ENCODE results near the gene KIAA1217. TPM values are rescaled to one million over a fixed set of nuclear protein-coding genes. Genes with fewer than 3 reads are reported as not detected.

Gene KIAA1217
- total RNA-seq, 1 experiment from 2014 or later, result 76.2 TPM

DNA sequence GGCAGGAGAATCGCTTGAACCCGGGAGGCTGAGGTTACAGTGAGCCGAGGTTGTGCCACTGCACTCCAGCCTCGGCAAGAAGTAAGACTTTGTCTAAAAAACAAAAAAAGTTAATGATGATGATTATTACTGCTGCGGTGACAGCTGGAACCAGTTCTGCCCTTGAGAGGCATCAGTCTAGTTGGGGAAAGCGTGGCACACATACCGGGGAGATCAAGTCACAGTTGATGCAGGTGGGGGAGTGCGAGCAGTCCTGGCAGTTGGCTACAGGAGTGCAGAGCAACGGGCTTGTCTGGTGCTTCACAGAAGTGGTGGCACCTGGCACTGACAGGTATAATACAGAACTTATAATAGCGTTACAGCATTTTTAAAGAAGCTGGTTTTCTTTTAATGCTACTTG lies 341.7 kb downstream of the KIAA1217 start:
- no TSS peak for BruUV-seq (replicated peaks)
- no peak for TF ChIP-seq EZH2 (IDR thresholded peaks at IDR 0.05; ENCODE audit: borderline replicate concordance, low read depth, low read length, poor library complexity, severe bottlenecking)
- TF ChIP-seq, protein P1, sequence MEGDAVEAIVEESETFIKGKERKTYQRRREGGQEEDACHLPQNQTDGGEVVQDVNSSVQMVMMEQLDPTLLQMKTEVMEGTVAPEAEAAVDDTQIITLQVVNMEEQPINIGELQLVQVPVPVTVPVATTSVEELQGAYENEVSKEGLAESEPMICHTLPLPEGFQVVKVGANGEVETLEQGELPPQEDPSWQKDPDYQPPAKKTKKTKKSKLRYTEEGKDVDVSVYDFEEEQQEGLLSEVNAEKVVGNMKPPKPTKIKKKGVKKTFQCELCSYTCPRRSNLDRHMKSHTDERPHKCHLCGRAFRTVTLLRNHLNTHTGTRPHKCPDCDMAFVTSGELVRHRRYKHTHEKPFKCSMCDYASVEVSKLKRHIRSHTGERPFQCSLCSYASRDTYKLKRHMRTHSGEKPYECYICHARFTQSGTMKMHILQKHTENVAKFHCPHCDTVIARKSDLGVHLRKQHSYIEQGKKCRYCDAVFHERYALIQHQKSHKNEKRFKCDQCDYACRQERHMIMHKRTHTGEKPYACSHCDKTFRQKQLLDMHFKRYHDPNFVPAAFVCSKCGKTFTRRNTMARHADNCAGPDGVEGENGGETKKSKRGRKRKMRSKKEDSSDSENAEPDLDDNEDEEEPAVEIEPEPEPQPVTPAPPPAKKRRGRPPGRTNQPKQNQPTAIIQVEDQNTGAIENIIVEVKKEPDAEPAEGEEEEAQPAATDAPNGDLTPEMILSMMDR (conservative IDR thresholded peaks at IDR 0.05; ENCODE audit: low read depth, low read length), result no peak
- H3K27me3 ChIP-seq (replicated peaks; ENCODE audit: insufficient read depth, low read depth, low read length, poor library complexity), result no peaks in the 10 kb centered on the region
- H3K27ac ChIP-seq (ENCODE audit: low read depth, low read length, poor library complexity, severe bottlenecking), result no peak overlapping the region
- ChIA-PET POLR2A (ENCODE audit: low non-redundant PET) (no interaction called here), CTCF (interaction anchor here (0.7 kb wide), 1 partner anchor 606 kb away, joined by 4 read pairs; no protein-coding TSS in a partner anchor)
- peaks cover 6% of the 10 kb centered on the region for H3K4me1 ChIP-seq (ENCODE audit: insufficient read depth, low read length, poor library complexity, severe bottlenecking)
- H3K9me3 ChIP-seq (ENCODE audit: low read depth, low read length, poor library complexity, severe bottlenecking), result no peaks in the 10 kb centered on the region
- H3K36me3 ChIP-seq (ENCODE audit: insufficient read depth, low read length, poor library complexity, severe bottlenecking), result peaks cover 8% of the 10 kb centered on the region
- intact Hi-C loops (cut with micrococcal nuclease; ENCODE audit: unreplicated experiment), result loop anchor here (10.0 kb wide), 1 partner anchor 1236 kb away; no protein-coding TSS in a partner anchor
- no peak overlapping the region for H3K4me3 ChIP-seq (ENCODE audit: low read depth, low read length, poor library complexity, severe bottlenecking)
- no peak for DNase-seq (ENCODE audit: low spot score)

DNA sequence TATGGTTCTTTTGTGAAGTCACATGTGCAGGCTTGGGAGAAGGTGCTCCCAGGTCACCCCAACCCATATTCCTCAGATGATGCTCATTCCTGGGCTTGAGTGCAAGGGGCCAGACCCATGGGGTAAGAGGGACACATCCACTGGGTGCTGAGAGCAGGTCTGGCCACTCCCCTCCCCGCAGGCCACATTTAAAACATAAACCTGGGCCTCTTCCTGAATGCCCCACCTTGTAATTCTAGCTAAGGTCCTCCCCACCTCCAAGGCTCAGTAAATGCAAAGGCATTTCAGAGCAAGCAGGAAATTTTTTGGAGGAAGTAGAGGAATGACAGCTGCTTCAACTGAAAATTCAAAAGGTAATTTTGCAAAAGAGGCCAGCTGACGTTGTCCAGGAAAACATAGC lies 342.2 kb downstream of the KIAA1217 start:
- Histone ChIP-seq H3K9me3 (ENCODE audit: low read depth, low read length, poor library complexity, severe bottlenecking) (no peaks in the 10 kb centered on the region), H3K27ac (ENCODE audit: low read depth, low read length, poor library complexity, severe bottlenecking) (no peak overlapping the region), H3K4me3 (ENCODE audit: low read depth, low read length, poor library complexity, severe bottlenecking) (no peak overlapping the region), H3K36me3 (ENCODE audit: insufficient read depth, low read length, poor library complexity, severe bottlenecking) (peaks cover 3% of the 10 kb centered on the region), H3K4me1 (ENCODE audit: insufficient read depth, low read length, poor library complexity, severe bottlenecking) (peaks cover 6% of the 10 kb centered on the region), H3K27me3 (replicated peaks; ENCODE audit: insufficient read depth, low read depth, low read length, poor library complexity) (no peaks in the 10 kb centered on the region)
- intact Hi-C loops (cut with micrococcal nuclease; ENCODE audit: unreplicated experiment), result loop anchor here (10.0 kb wide), 1 partner anchor 1236 kb away; no protein-coding TSS in a partner anchor
- no TSS peak for BruUV-seq (replicated peaks)
- POLR2A ChIA-PET (ENCODE audit: low non-redundant PET), result interaction anchor here (0.6 kb wide), 1 partner anchor 82 kb away, joined by 4 read pairs; no protein-coding TSS in a partner anchor
- TF ChIP-seq, protein P1 (conservative IDR thresholded peaks at IDR 0.05; ENCODE audit: low read depth, low read length), result no peak
- no peak for TF ChIP-seq EZH2 (IDR thresholded peaks at IDR 0.05; ENCODE audit: borderline replicate concordance, low read depth, low read length, poor library complexity, severe bottlenecking)
- CTCF ChIA-PET, result no interaction called here
- DNase-seq (ENCODE audit: low spot score), result no peak

DNA sequence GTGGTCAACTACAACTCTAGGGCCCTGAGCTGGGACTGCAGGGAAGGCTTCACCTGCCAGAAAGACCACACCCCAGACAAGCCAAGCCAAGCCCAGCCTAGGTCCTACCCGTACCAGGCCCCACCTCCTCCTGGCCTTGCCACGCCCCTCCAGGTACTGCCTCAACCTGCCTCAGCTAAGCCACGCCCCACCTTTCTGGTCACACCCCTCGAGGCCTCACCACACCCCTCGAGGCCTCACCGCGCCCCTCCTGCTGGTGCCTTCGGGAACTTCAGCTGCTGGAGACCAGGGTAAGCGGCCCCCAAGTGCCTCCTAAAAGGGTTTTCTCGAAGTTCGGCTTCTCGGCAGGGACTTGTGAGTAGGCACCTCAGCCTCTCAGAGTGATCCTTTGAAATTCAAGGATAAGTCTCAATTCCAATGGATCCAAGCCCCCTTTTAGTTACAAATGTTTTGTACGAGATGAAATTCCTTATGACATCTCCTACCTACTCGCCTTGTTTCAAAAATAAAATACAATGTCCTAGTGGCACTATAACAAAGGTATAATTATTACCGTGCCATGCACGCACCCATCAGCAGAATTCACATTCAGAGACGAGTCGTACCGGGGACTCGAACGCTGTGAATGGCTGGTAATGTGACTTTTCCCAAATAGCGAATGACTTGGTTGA lies 343.5 kb downstream of the KIAA1217 start:
- BruUV-seq (replicated peaks), result no TSS peak
- H3K9me3 ChIP-seq (ENCODE audit: low read depth, low read length, poor library complexity, severe bottlenecking), result no peaks in the 10 kb centered on the region
- H3K36me3 ChIP-seq (ENCODE audit: insufficient read depth, low read length, poor library complexity, severe bottlenecking), result no peaks in the 10 kb centered on the region
- H3K4me1 ChIP-seq (ENCODE audit: insufficient read depth, low read length, poor library complexity, severe bottlenecking), result peaks cover 11% of the 10 kb centered on the region
- no peak for TF ChIP-seq EZH2 (IDR thresholded peaks at IDR 0.05; ENCODE audit: borderline replicate concordance, low read depth, low read length, poor library complexity, severe bottlenecking)
- TF ChIP-seq, protein P1 (conservative IDR thresholded peaks at IDR 0.05; ENCODE audit: low read depth, low read length), result peak; percentile 57
- POLR2A ChIA-PET (ENCODE audit: low non-redundant PET), result no interaction called here
- no peak overlapping the region for H3K27ac ChIP-seq (ENCODE audit: low read depth, low read length, poor library complexity, severe bottlenecking)
- CTCF ChIA-PET, result no interaction called here
- intact Hi-C loops (cut with micrococcal nuclease; ENCODE audit: unreplicated experiment), result loop anchor here (10.0 kb wide), 1 partner anchor 1238 kb away; no protein-coding TSS in a partner anchor
- H3K4me3 ChIP-seq (ENCODE audit: low read depth, low read length, poor library complexity, severe bottlenecking), result no peak overlapping the region
- no peaks in the 10 kb centered on the region for H3K27me3 ChIP-seq (replicated peaks; ENCODE audit: insufficient read depth, low read depth, low read length, poor library complexity)
- DNase-seq (ENCODE audit: low spot score), result peak; percentile 61
